GM12873 (cell line): ENCODE results near the gene MRPL9.

Experiments
- TF ChIP-seq, protein P1 (sequence below): IDR thresholded peaks from 2 replicates; pipeline ENCODE4 v1.5.1; 2012; ENCODE audit warnings: low read depth, mild to moderate bottlenecking, moderate library complexity, low read length, control low read depth; ENCODE audit not compliant: insufficient read depth; ENCODE audit errors: missing control alignments

The MRPL9 gene

GRCh38 chr1:151805066-151805820 lies 41.9 kb upstream of the MRPL9 start, which contains the start of gene LINGO4:
Gene LINGO4, minus strand, starts transcription at chr1:151805419. Its CDS starts 2,715 bp downstream, at chr1:151802704.
- TF ChIP-seq, protein P1, sequence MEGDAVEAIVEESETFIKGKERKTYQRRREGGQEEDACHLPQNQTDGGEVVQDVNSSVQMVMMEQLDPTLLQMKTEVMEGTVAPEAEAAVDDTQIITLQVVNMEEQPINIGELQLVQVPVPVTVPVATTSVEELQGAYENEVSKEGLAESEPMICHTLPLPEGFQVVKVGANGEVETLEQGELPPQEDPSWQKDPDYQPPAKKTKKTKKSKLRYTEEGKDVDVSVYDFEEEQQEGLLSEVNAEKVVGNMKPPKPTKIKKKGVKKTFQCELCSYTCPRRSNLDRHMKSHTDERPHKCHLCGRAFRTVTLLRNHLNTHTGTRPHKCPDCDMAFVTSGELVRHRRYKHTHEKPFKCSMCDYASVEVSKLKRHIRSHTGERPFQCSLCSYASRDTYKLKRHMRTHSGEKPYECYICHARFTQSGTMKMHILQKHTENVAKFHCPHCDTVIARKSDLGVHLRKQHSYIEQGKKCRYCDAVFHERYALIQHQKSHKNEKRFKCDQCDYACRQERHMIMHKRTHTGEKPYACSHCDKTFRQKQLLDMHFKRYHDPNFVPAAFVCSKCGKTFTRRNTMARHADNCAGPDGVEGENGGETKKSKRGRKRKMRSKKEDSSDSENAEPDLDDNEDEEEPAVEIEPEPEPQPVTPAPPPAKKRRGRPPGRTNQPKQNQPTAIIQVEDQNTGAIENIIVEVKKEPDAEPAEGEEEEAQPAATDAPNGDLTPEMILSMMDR, result no peak

DNA sequence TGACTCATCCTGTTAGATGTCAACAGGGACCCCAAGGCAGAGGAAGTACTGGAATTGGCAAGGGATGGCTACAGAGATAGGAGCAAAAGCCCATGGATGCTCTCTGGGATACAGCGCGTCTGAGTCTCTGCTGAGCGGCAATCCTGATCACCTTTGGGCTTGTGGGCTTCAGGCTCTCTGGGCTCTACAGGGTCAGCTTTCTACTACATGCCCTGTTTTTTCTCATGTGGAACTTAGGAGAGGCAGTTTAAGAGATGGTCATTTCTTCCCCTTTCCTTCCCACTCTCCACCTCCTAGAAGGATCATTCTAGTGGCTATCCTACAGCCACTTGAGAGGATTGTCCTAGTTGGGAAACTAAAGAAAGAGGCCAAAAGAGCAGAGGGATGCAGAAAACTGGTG lies 40.6 kb upstream of the MRPL9 start:
- TF ChIP-seq, protein P1, result no peak

GRCh38 chr1:151803164-151803563 lies 39.9 kb upstream of the MRPL9 start:
- TF ChIP-seq, protein P1, result no peak

DNA sequence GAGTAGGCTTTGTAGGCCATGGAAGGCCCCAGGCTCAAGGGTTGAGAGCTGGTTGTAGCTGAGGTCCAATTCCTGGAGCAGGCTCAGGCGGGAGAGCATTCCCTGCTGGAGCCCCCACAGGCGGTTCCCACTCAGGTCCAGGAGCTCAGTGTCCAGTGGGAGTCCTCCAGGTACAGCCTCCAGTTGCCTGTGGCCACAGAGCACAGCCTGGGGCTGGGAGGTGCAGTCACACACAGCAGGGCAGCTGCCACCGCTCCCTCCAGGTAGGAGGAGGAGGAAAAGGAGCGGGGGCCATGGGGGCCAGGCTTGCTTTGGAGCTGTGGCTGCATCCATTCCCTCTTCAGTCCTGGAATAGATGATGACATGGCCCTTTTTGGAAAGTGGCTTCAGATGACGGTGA lies 39.1 kb upstream of the MRPL9 start:
- TF ChIP-seq, protein P1, result no peak

DNA sequence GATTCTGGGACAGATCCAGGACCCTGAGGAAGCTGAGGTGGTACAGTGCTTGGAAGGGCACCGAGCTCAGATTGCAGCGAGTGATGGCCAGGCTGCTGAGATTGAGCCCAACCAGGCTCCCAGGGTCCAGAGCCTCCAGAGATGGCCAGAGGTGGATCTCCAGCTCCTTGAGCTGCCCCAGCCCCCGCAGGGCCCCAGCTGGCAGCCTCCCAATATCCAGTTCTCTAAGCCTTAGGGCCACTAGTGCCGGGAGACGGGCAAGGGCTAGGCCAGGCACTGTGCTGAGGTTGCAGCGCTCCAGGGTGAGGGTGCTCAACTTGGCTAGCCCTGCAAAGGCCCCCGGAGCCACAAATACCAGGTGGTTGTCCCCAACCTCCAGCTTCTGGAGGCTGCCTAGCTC lies 38.5 kb upstream of the MRPL9 start:
- TF ChIP-seq, protein P1, result no peak

DNA sequence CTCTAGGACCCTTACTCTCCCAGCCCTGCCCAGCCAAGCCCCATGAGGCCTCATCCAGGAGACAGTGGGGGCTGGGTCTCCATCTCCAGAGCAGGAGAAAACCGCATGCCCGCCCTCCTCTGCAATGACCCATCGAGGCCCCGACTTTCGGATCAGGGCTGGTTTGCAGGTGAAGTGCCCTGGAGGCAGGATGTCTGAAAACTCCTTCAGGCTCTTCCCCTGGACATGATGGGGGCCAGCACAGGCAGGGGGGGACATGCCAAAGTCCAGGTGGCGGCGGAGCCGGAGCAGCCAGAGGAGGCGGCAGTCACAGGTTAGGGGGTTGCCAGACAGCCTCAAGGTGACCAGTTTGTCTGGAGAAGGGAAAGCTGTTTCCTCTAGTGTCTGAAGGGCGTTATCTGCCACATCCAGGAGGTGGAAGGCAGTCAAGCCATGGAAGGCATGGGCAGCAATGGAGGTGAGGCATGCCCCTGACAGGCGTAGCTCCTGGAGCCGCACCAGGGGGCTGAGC lies 38.1 kb upstream of the MRPL9 start:
- TF ChIP-seq, protein P1, result no peak

GRCh38 chr1:151800830-151801229 lies 37.5 kb upstream of the MRPL9 start:
- TF ChIP-seq, protein P1, result no peak
